ENCODE results near the gene GNG12.

- TF ChIP-seq EZH2 (IDR thresholded peaks at IDR 0.05; ENCODE audit: borderline replicate concordance, low read length), result no peak
- TF ChIP-seq CTCF (conservative IDR thresholded peaks at IDR 0.05 in 1 of 2, IDR thresholded peaks at IDR 0.05 in 1 of 2; ENCODE audit: extremely low read depth in 1 of 2, insufficient read depth in 1 of 2, low read depth in 1 of 2, low read length in 2 of 2), result no peak
Measured at GRCh38 chr1:67825591-67825990, 7.7 kb downstream of the GNG12 start.
